Mesodermal cell (in vitro differentiated cells): Measurements from ENCODE around the gene SNAP91.
"Not testable (repeated sequence)": the region's sequence is repeated elsewhere in the genome, so short reads cannot be mapped to it uniquely, and the experiment has no call there.

Experiments
- H3K27ac ChIP-seq: 2 replicates; pipeline ENCODE4 v1.7.0; 2013; ENCODE audit warnings: mild to moderate bottlenecking, low read depth, low read length, moderate library complexity; ENCODE audit not compliant: severe bottlenecking
- H3K36me3 ChIP-seq: 2 replicates; pipeline ENCODE4 v1.7.1; 2013; ENCODE audit warnings: mild to moderate bottlenecking, low read length, moderate library complexity; ENCODE audit not compliant: control insufficient read depth, insufficient read depth
- H3K4me1 ChIP-seq: one replicate; pipeline ENCODE4 v1.7.1; 2013; ENCODE audit warnings: mild to moderate bottlenecking, low read length; ENCODE audit not compliant: insufficient read depth, control insufficient read depth, poor library complexity, severe bottlenecking
- H3K4me3 ChIP-seq: 2 replicates; pipeline ENCODE4 v1.7.0; 2013; ENCODE audit warnings: low read length, control low read depth, mild to moderate bottlenecking; ENCODE audit not compliant: insufficient read depth, poor library complexity, severe bottlenecking; ENCODE audit errors: extremely low read depth
- H3K9me3 ChIP-seq: 2 replicates; pipeline ENCODE4 v1.7.1; 2013; ENCODE audit warnings: mild to moderate bottlenecking, low read length, moderate library complexity; ENCODE audit not compliant: control insufficient read depth
- WGBS, 2 experiments: methylation state at CpG; one replicate each; pipeline ENCODE4 v1.1.5; 2013; ENCODE audit warnings: missing lambda C conversion rate in 2 of 2; ENCODE audit not compliant: insufficient coverage in 2 of 2; 5-methylcytosine and 5-hydroxymethylcytosine counted together

SNAP91 gene

GRCh38 chr6:83633609-83634008, 75.3 kb downstream of the SNAP91 start:
- no peak overlapping the region for H3K27ac ChIP-seq
- no peaks in the 10 kb centered on the region for H3K36me3 ChIP-seq
- H3K4me3 ChIP-seq, result no peak overlapping the region
- WGBS, 2 experiments, result 70% methylated on average over 2 of the region's 5 CpGs; no CpG with 5 or more reads in 1 of the 2 experiments
- H3K4me1 ChIP-seq, result peaks cover 10% of the 10 kb centered on the region
- H3K9me3 ChIP-seq, result no peaks in the 10 kb centered on the region

GRCh38 chr6:83633149-83633548, 75.8 kb downstream of the SNAP91 start:
- H3K36me3 ChIP-seq, result no peaks in the 10 kb centered on the region
- H3K9me3 ChIP-seq, result no peaks in the 10 kb centered on the region
- H3K27ac ChIP-seq, result no peak overlapping the region
- H3K4me1 ChIP-seq, result peaks cover 10% of the 10 kb centered on the region
- H3K4me3 ChIP-seq, result no peak overlapping the region
- WGBS, 2 experiments, result 71% methylated on average over 2 of the region's 2 CpGs; no CpG with 5 or more reads in 1 of the 2 experiments

- H3K4me1 ChIP-seq, result peaks cover 10% of the 10 kb centered on the region
- WGBS, 2 experiments, result 81 to 87% methylated on average over 3 of the region's 4 CpGs
- H3K9me3 ChIP-seq, H3K36me3 ChIP-seq, H3K27ac ChIP-seq, H3K4me3 ChIP-seq: not testable (repeated sequence)
These were observed 79.0 kb downstream of the SNAP91 start for GRCh38 chr6:83629908-83630307.

- Histone ChIP-seq H3K9me3 (no peaks in the 10 kb centered on the region), H3K36me3 (no peaks in the 10 kb centered on the region), H3K4me3 (no peak overlapping the region), H3K4me1 (no peaks in the 10 kb centered on the region), H3K27ac (no peak overlapping the region)
- 72 to 100% methylated on average over 1 to 5 of the region's 6 CpGs for WGBS, 2 experiments
These were observed 93.6 kb downstream of the SNAP91 start for GRCh38 chr6:83615025-83615999.

- H3K4me3 ChIP-seq, result no peak overlapping the region
- H3K9me3 ChIP-seq, result no peaks in the 10 kb centered on the region
- WGBS, 2 experiments, result 69 to 91% methylated on average over 3 of the region's 4 CpGs
- H3K27ac ChIP-seq, result no peak overlapping the region
- H3K4me1 ChIP-seq, result no peaks in the 10 kb centered on the region
- no peaks in the 10 kb centered on the region for H3K36me3 ChIP-seq
These were observed 95.5 kb downstream of the SNAP91 start for GRCh38 chr6:83613378-83613777.

- WGBS, 2 experiments, result 83% methylated on average over 1 of the region's 2 CpGs; no CpG with 5 or more reads in 1 of the 2 experiments
- no peak overlapping the region for H3K27ac ChIP-seq
- H3K9me3 ChIP-seq, result no peaks in the 10 kb centered on the region
- H3K4me3 ChIP-seq, result no peak overlapping the region
- H3K36me3 ChIP-seq, result no peaks in the 10 kb centered on the region
- H3K4me1 ChIP-seq, result no peaks in the 10 kb centered on the region
These were observed 99.7 kb downstream of the SNAP91 start for GRCh38 chr6:83609248-83609647.

- no CpG with 5 or more reads among the region's 1 CpG for WGBS, 2 experiments
- Histone ChIP-seq H3K36me3 (no peaks in the 10 kb centered on the region), H3K4me3 (no peak overlapping the region), H3K4me1 (no peaks in the 10 kb centered on the region), H3K9me3 (no peaks in the 10 kb centered on the region), H3K27ac (no peak overlapping the region)
These were observed 103.4 kb downstream of the SNAP91 start for GRCh38 chr6:83605517-83605916.

GRCh38 chr6:83603551-83603950, 105.3 kb downstream of the SNAP91 start:
- WGBS, 2 experiments, result 67 to 100% methylated on average over 1 of the region's 2 CpGs
- H3K9me3 ChIP-seq, result no peaks in the 10 kb centered on the region
- H3K27ac ChIP-seq, result no peak overlapping the region
- H3K4me3 ChIP-seq, result no peak overlapping the region
- H3K4me1 ChIP-seq, result no peaks in the 10 kb centered on the region
- H3K36me3 ChIP-seq, result no peaks in the 10 kb centered on the region

- Histone ChIP-seq H3K27ac (no peak overlapping the region), H3K4me3 (no peak overlapping the region), H3K4me1 (no peaks in the 10 kb centered on the region), H3K36me3 (no peaks in the 10 kb centered on the region), H3K9me3 (no peaks in the 10 kb centered on the region)
- WGBS, 2 experiments, result 50% methylated on average over 1 of the region's 3 CpGs; no CpG with 5 or more reads in 1 of the 2 experiments
These were observed 107.8 kb downstream of the SNAP91 start for GRCh38 chr6:83601119-83601518.

GRCh38 chr6:83600459-83600858, 108.4 kb downstream of the SNAP91 start:
- H3K9me3 ChIP-seq, result no peaks in the 10 kb centered on the region
- no peaks in the 10 kb centered on the region for H3K4me1 ChIP-seq
- H3K27ac ChIP-seq, result no peak overlapping the region
- H3K36me3 ChIP-seq, result no peaks in the 10 kb centered on the region
- H3K4me3 ChIP-seq, result no peak overlapping the region
- no CpG with 5 or more reads among the region's 1 CpG for WGBS, 2 experiments

GRCh38 chr6:83597511-83597910, 111.4 kb downstream of the SNAP91 start:
- no peak overlapping the region for H3K4me3 ChIP-seq
- no peaks in the 10 kb centered on the region for H3K36me3 ChIP-seq
- H3K27ac ChIP-seq, result peak overlapping the region; percentile 36
- WGBS, 2 experiments, result 88 to 100% methylated on average over 1 of the region's 1 CpG
- H3K9me3 ChIP-seq, result no peaks in the 10 kb centered on the region
- H3K4me1 ChIP-seq, result no peaks in the 10 kb centered on the region
